ENCODE measurements around the gene INTS6L. TPM values are rescaled to one million over a fixed set of nuclear protein-coding genes. Genes with fewer than 3 reads are reported as not detected.

Gene INTS6L
- total RNA-seq, 4 donors from 2014 or later, result 4.9 to 11.0 (median 7.7) TPM

GRCh38 chrX:135629342-135629741 is 108.9 kb downstream of the INTS6L start:
- intact Hi-C loops (cut with DNase I), result no loop called here
- WGBS, 2 donors, result 79 to 90% methylated on average over 3 of the region's 3 CpGs

More at GRCh38 chrX:135629342-135629741, 108.9 kb downstream of the INTS6L start:
- H3K4me3 ChIP-seq (replicated peaks in 1 of 3), result no peak overlapping the region
- no peak overlapping the region for H3K27ac ChIP-seq
- H3K27me3 ChIP-seq, result no peaks in the 10 kb centered on the region
- TF ChIP-seq POLR2A (IDR thresholded peaks at IDR 0.05), result no peak
- TF ChIP-seq CTCF (IDR thresholded peaks at IDR 0.05), result no peak
- H3K4me1 ChIP-seq, result no peaks in the 10 kb centered on the region
- no peak for DNase-seq
- no peaks in the 10 kb centered on the region for H3K36me3 ChIP-seq
- H3K9me3 ChIP-seq, result no peaks in the 10 kb centered on the region

Other genes with a start within 250 kb of the INTS6L start
- not detected for gene ETDC, start 211.2 kb upstream of the INTS6L start, total RNA-seq
- gene ZNF75D, start 176.6 kb upstream of the INTS6L start, total RNA-seq, result 10 to 100 TPM; 16.2 to 19.7 (median 17.1) TPM
- 10 to 100 TPM; 13.6 to 22.7 (median 17.3) TPM for gene ZNF449, start 175.9 kb upstream of the INTS6L start, total RNA-seq
- gene SMIM10L2A, start 98.7 kb upstream of the INTS6L start, total RNA-seq, result 1 to 10 TPM; 3.6 to 6.7 (median 4.8) TPM
- not detected for gene CT45A1, start 193.0 kb downstream of the INTS6L start, total RNA-seq
- not detected for gene CT45A3, start 247.5 kb downstream of the INTS6L start, total RNA-seq